H9 (cell line): ENCODE data around the gene GIT2. TPM values are rescaled to one million over a fixed set of nuclear protein-coding genes. Genes with fewer than 3 reads are reported as not detected.
"Not testable (repeated sequence)": the region's sequence is repeated elsewhere in the genome, so short reads cannot be mapped to it uniquely, and the experiment has no call there.

ENCODE experiments used
- DNase-seq: peaks from one replicate; pipeline ENCODE4 v3.0.0-alpha.2; 2017
- H2AFZ ChIP-seq: one replicate; pipeline ENCODE4 v1.6.1; 2013; ENCODE audit warnings: mild to moderate bottlenecking, low read length, control low read depth, moderate library complexity
- H2AK5ac ChIP-seq: 2 replicates; pipeline ENCODE4 v1.6.1; 2013; ENCODE audit warnings: low read length, control low read depth, mixed read lengths; ENCODE audit not compliant: insufficient read length
- H2BK120ac ChIP-seq: one replicate; pipeline ENCODE4 v1.6.1; 2013; ENCODE audit warnings: low read depth, mild to moderate bottlenecking, low read length, control low read depth, inconsistent platforms; ENCODE audit not compliant: poor library complexity, severe bottlenecking
- H2BK12ac ChIP-seq: 2 replicates; pipeline ENCODE4 v1.6.1; 2013; ENCODE audit warnings: low read length, control low read depth, mixed read lengths, low read depth; ENCODE audit not compliant: insufficient read length
- H2BK15ac ChIP-seq: 2 replicates; pipeline ENCODE4 v1.6.1; 2013; ENCODE audit warnings: low read depth, low read length, control low read depth
- H2BK20ac ChIP-seq: one replicate; pipeline ENCODE4 v1.6.1; 2013; ENCODE audit warnings: low read depth, mild to moderate bottlenecking, low read length, control low read depth, inconsistent platforms; ENCODE audit not compliant: poor library complexity, severe bottlenecking
- H2BK5ac ChIP-seq: 2 replicates; pipeline ENCODE4 v1.6.1; 2013; ENCODE audit warnings: low read length, control low read depth, mixed read lengths; ENCODE audit not compliant: insufficient read length
- H3K14ac ChIP-seq: 2 replicates; pipeline ENCODE4 v1.6.1; 2013; ENCODE audit warnings: low read length, control low read depth; ENCODE audit not compliant: insufficient read depth
- H3K18ac ChIP-seq: 2 replicates; pipeline ENCODE4 v1.6.1; 2013; ENCODE audit warnings: low read depth, mild to moderate bottlenecking, mixed read lengths, low read length, control low read depth; ENCODE audit not compliant: insufficient read length
- H3K23ac ChIP-seq: 2 replicates; pipeline ENCODE4 v1.6.1; 2013; ENCODE audit warnings: low read length, control low read depth, mixed read lengths, low read depth; ENCODE audit not compliant: insufficient read length
- H3K23me2 ChIP-seq: 2 replicates; pipeline ENCODE4 v1.6.1; 2013; ENCODE audit warnings: low read depth, mild to moderate bottlenecking, mixed read lengths, low read length, control low read depth; ENCODE audit not compliant: insufficient read length, poor library complexity, severe bottlenecking
- H3K27ac ChIP-seq: 2 replicates; pipeline ENCODE4 v1.5.1; 2013; ENCODE audit warnings: low read length, control low read depth, mixed read lengths, low read depth; ENCODE audit not compliant: insufficient read length
- H3K27me3 ChIP-seq: 2 replicates; pipeline ENCODE4 v1.6.1; 2013; ENCODE audit warnings: low read length, control low read depth, inconsistent platforms; ENCODE audit not compliant: insufficient read depth
- H3K4ac ChIP-seq: 2 replicates; pipeline ENCODE4 v1.6.1; 2013; ENCODE audit warnings: low read depth, mild to moderate bottlenecking, control low read depth, inconsistent platforms, low read length, moderate library complexity
- H3K4me1 ChIP-seq: 2 replicates; pipeline ENCODE4 v1.6.1; 2013; ENCODE audit warnings: low read length, control low read depth, inconsistent platforms; ENCODE audit not compliant: insufficient read depth
- H3K4me2 ChIP-seq: 2 replicates; pipeline ENCODE4 v1.6.1; 2013; ENCODE audit warnings: low read length, control low read depth, mixed read lengths; ENCODE audit not compliant: insufficient read length, insufficient read depth
- H3K56ac ChIP-seq: 2 replicates; pipeline ENCODE4 v1.6.1; 2013; ENCODE audit warnings: low read depth, mild to moderate bottlenecking, mixed read lengths, low read length, control low read depth; ENCODE audit not compliant: insufficient read length
- H3K79me1 ChIP-seq: 2 replicates; pipeline ENCODE4 v1.6.1; 2013; ENCODE audit warnings: low read depth, mild to moderate bottlenecking, moderate library complexity, low read length, control low read depth, inconsistent platforms; ENCODE audit not compliant: insufficient read depth, poor library complexity, severe bottlenecking
- H3K79me2 ChIP-seq: 2 replicates; pipeline ENCODE4 v1.6.1; 2013; ENCODE audit warnings: low read length, control low read depth, inconsistent platforms; ENCODE audit not compliant: insufficient read depth
- H3K9ac ChIP-seq: 2 replicates; pipeline ENCODE4 v1.6.1; 2013; ENCODE audit warnings: low read length, control low read depth, mixed read lengths; ENCODE audit not compliant: insufficient read length; ENCODE audit errors: extremely low read depth
- H3K9me3 ChIP-seq: one replicate; pipeline ENCODE4 v1.6.1; 2013; ENCODE audit warnings: low read depth, low read length, inconsistent platforms; ENCODE audit not compliant: control insufficient read depth
- H3T11ph ChIP-seq: one replicate; pipeline ENCODE4 v1.6.1; 2013; ENCODE audit warnings: mild to moderate bottlenecking, low read length, control low read depth, inconsistent platforms
- H4K20me1 ChIP-seq: one replicate; pipeline ENCODE4 v1.6.1; 2013; ENCODE audit not compliant: control insufficient read depth, insufficient read length, insufficient read depth
- H4K5ac ChIP-seq: 2 replicates; pipeline ENCODE4 v1.6.1; 2013; ENCODE audit warnings: low read depth, mild to moderate bottlenecking, mixed read lengths, low read length, control low read depth; ENCODE audit not compliant: insufficient read length
- H4K8ac ChIP-seq: replicated peaks from 2 replicates; pipeline ENCODE4 v1.6.1; 2013; ENCODE audit warnings: low read length, control low read depth, mixed read lengths, low read depth; ENCODE audit not compliant: insufficient read length
- H4K91ac ChIP-seq: 2 replicates; pipeline ENCODE4 v1.6.1; 2013; ENCODE audit warnings: low read depth, mild to moderate bottlenecking, moderate library complexity, mixed read lengths, low read length, control low read depth; ENCODE audit not compliant: insufficient read length
- H3K27ac Mint-ChIP-seq, 3 experiments: 2 replicates in 2 of 3; 3 replicates in 1 of 3; pipeline ENCODE4 v1.8.0; 2020 to 2021; ENCODE audit warnings: mixed read lengths in 3 of 3, mild to moderate bottlenecking in 1 of 3, moderate library complexity in 1 of 3
- H3K27me3 Mint-ChIP-seq: 2 replicates; pipeline ENCODE4 v1.8.0; 2021; ENCODE audit warnings: low read depth, mild to moderate bottlenecking, moderate library complexity, mixed read lengths
- H3K36me3 Mint-ChIP-seq, 3 experiments: 2 replicates in 2 of 3; 3 replicates in 1 of 3; pipeline ENCODE4 v1.8.0; 2020 to 2021; ENCODE audit warnings: low read depth in 3 of 3, mixed read lengths in 3 of 3; ENCODE audit not compliant: insufficient read depth in 1 of 3
- H3K4me1 Mint-ChIP-seq, 2 experiments: 2 replicates each; pipeline ENCODE4 v1.8.0; 2020; ENCODE audit warnings: mixed read lengths in 2 of 2
- H3K4me3 Mint-ChIP-seq, 2 experiments: 2 replicates in 1 of 2; 3 replicates in 1 of 2; pipeline ENCODE4 v1.8.0; 2020 to 2021; ENCODE audit warnings: mild to moderate bottlenecking in 2 of 2, mixed read lengths in 2 of 2, moderate library complexity in 1 of 2
- H3K9me3 Mint-ChIP-seq, 2 experiments: 2 replicates in 1 of 2; 3 replicates in 1 of 2; pipeline ENCODE4 v1.8.0; 2020; ENCODE audit warnings: mild to moderate bottlenecking in 2 of 2, mixed read lengths in 2 of 2, moderate library complexity in 1 of 2
- WGBS: extraction: QIAGEN DNeasy Blood & Tissue Kit; methylation state at CpG from one replicate; pipeline ENCODE4 v1.1.7; 2013; ENCODE audit warnings: missing lambda C conversion rate, low lambda C conversion rate, mixed read lengths; ENCODE audit not compliant: insufficient read length; ENCODE audit errors: extremely low coverage; 5-methylcytosine and 5-hydroxymethylcytosine counted together
- total RNA-seq: library from RNA; stranded (reverse); gene quantifications from 2 replicates; pipeline ENCODE4 v1.2.1, GENCODE V29; 2021
- TF ChIP-seq, protein P1 (sequence below): fragments of 200-600 bp; sonication (generic); conservative IDR thresholded peaks from 3 replicates; pipeline ENCODE4 v1.8.0; 2021; ENCODE audit warnings: antibody characterized with exemption, mild to moderate bottlenecking

GIT2 gene
- total RNA-seq, 1 experiment from 2014 or later = 27.0 TPM

DNA sequence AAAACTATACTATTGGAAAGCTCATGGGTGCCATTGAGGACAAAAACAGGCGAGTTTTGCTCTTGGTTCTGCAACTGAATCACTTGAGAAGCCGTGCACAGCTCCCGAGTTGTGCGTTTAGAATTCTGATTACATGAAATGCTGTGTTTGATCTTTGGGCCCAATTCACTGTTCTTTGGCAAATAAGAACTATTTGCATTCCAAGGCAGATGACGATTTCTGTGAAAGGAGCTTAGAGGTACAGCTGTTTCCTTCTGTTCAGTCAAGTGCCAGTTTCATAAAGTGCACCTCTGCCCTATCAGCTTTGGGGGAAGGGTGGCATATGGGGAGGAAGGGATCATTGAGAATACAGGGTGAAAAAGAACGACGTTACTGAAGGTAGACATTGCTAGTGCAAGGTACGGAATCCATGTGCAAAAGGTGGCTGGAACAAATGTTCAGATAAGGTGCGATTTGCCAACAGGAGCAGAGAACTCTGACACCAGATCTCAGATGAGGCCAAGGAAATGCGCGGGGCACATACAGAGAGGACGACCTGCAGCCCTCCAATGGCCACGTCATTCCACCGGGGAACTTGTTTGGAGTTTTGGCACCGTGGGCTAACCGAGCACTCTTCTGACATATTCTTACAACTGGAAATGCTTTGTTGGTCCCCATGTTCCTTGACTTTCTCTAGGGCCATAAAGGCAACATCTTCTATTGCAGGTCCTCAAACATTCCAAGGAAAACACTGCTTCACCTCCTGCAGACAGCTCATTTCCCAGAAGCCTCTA is 66.0 kb downstream of the GIT2 start:
- Histone ChIP-seq H3K27ac (no peak overlapping the region), H3K79me2 (no peaks in the 10 kb centered on the region)
- peaks cover 0 to 4% of the 10 kb centered on the region in 2 experiments; a peak in 3 of 4 replicates for H3K4me1 Mint-ChIP-seq

DNA sequence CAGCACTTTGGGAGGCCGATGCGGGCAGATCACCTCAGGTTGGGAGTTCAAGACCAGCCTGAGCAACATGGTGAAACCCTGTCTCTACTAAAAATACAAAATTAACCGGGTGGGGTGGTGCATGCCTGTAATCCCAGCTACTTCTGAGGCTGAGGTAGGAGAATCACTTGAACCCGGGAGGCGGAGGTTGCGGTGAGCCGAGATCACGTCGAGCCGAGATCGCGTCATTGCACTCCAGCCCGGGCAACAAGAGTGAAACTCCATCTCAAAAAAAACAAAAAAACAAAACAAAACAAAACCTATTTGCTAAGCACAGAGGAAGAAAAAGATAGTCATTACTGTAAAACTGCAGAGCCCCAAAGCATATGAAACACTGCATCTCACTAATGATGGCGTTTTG is 66.8 kb downstream of the GIT2 start:
- not testable (repeated sequence) for H3K79me1 ChIP-seq, H3K4me3 Mint-ChIP-seq, H2BK20ac ChIP-seq, H3K9me3 ChIP-seq, DNase-seq, H2BK5ac ChIP-seq, H3K4me1 ChIP-seq, H3T11ph ChIP-seq, H3K23me2 ChIP-seq, H3K18ac ChIP-seq, H3K23ac ChIP-seq, H3K9ac ChIP-seq, H3K27me3 Mint-ChIP-seq, H3K79me2 ChIP-seq, H3K14ac ChIP-seq, H2AFZ ChIP-seq, H3K9me3 Mint-ChIP-seq, H3K27me3 ChIP-seq, H2BK15ac ChIP-seq, H2BK12ac ChIP-seq, H3K4me2 ChIP-seq, H4K20me1 ChIP-seq, H3K56ac ChIP-seq, H3K4me1 Mint-ChIP-seq, H4K91ac ChIP-seq, H3K27ac Mint-ChIP-seq, H3K4ac ChIP-seq, H2BK120ac ChIP-seq, H3K27ac ChIP-seq, H2AK5ac ChIP-seq, H4K8ac ChIP-seq, H4K5ac ChIP-seq
- peaks cover 9 to 31% (median 20%) of the 10 kb centered on the region in 3 experiments; a peak in 6 of 7 replicates for H3K36me3 Mint-ChIP-seq
- WGBS = no CpG with 5 or more reads among the region's 14 CpGs

More for the DNA sequence above, 66.0 kb downstream of the GIT2 start:
- no peak overlapping the region for H3K14ac ChIP-seq
- no peak overlapping the region for H2BK120ac ChIP-seq
- Mint-ChIP-seq H3K27ac (no peak overlapping the region), H3K27me3 (no peaks in the 10 kb centered on the region), H3K4me3 (no peak overlapping the region), H3K36me3 (peaks cover 9 to 31% (median 20%) of the 10 kb centered on the region in 3 experiments; a peak in 6 of 7 replicates), H3K9me3 (no peaks in the 10 kb centered on the region)
- no peak overlapping the region for H4K5ac ChIP-seq
- no peak overlapping the region for H3K4ac ChIP-seq
- H3K9me3 ChIP-seq = no peaks in the 10 kb centered on the region
- no peak overlapping the region for H3K4me2 ChIP-seq
- H2BK20ac ChIP-seq = no peak overlapping the region
- H3K79me1 ChIP-seq = no peaks in the 10 kb centered on the region
- H2AK5ac ChIP-seq = no peak overlapping the region
- no peak overlapping the region for H3K23ac ChIP-seq
- H3T11ph ChIP-seq = no peak overlapping the region
- TF ChIP-seq, protein P1, sequence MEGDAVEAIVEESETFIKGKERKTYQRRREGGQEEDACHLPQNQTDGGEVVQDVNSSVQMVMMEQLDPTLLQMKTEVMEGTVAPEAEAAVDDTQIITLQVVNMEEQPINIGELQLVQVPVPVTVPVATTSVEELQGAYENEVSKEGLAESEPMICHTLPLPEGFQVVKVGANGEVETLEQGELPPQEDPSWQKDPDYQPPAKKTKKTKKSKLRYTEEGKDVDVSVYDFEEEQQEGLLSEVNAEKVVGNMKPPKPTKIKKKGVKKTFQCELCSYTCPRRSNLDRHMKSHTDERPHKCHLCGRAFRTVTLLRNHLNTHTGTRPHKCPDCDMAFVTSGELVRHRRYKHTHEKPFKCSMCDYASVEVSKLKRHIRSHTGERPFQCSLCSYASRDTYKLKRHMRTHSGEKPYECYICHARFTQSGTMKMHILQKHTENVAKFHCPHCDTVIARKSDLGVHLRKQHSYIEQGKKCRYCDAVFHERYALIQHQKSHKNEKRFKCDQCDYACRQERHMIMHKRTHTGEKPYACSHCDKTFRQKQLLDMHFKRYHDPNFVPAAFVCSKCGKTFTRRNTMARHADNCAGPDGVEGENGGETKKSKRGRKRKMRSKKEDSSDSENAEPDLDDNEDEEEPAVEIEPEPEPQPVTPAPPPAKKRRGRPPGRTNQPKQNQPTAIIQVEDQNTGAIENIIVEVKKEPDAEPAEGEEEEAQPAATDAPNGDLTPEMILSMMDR = no peak
- no peaks in the 10 kb centered on the region for H3K4me1 ChIP-seq
- H4K20me1 ChIP-seq = no peaks in the 10 kb centered on the region
- no CpG with 5 or more reads among the region's 16 CpGs for WGBS
- H4K8ac ChIP-seq = no peak overlapping the region
- no peaks in the 10 kb centered on the region for H3K27me3 ChIP-seq
- H2BK5ac ChIP-seq = no peak overlapping the region
- H2AFZ ChIP-seq = no peak overlapping the region
- H3K23me2 ChIP-seq = no peaks in the 10 kb centered on the region
- H3K9ac ChIP-seq = no peak overlapping the region
- no peak for DNase-seq
- H3K18ac ChIP-seq = no peak overlapping the region
- H4K91ac ChIP-seq = no peak overlapping the region
- no peak overlapping the region for H2BK15ac ChIP-seq
- no peak overlapping the region for H3K56ac ChIP-seq
- no peak overlapping the region for H2BK12ac ChIP-seq
